SK-N-SH treated with all-trans-retinoic acid at 6 μM for 48 hours (cell line): ENCODE data around the gene XCR1.

ENCODE experiments used
- ARNTL ChIP-seq: fragments of 450-650 bp; formaldehyde crosslinking; IDR thresholded peaks from 2 replicates; pipeline ENCODE4 v1.5.0; 2020; ENCODE audit warnings: low read depth, mild to moderate bottlenecking, moderate library complexity, borderline replicate concordance
- ZFP30 ChIP-seq: fragments of 450-650 bp; formaldehyde crosslinking; IDR thresholded peaks from 2 replicates; pipeline ENCODE4 v1.5.0; 2022; ENCODE audit warnings: mild to moderate bottlenecking, moderate library complexity
- ZNF565 ChIP-seq: fragments of 450-650 bp; formaldehyde crosslinking; conservative IDR thresholded peaks from 2 replicates; pipeline ENCODE4 v1.5.0; 2020; ENCODE audit warnings: low read depth, mild to moderate bottlenecking, moderate library complexity
- TF ChIP-seq, protein P1 (sequence below): fragments of 250-450 bp; sonication (Bioruptor Pico); IDR thresholded peaks from 2 replicates; pipeline ENCODE4 v1.8.0; 2020; ENCODE audit warnings: mild to moderate bottlenecking, moderate library complexity, borderline replicate concordance

DNA sequence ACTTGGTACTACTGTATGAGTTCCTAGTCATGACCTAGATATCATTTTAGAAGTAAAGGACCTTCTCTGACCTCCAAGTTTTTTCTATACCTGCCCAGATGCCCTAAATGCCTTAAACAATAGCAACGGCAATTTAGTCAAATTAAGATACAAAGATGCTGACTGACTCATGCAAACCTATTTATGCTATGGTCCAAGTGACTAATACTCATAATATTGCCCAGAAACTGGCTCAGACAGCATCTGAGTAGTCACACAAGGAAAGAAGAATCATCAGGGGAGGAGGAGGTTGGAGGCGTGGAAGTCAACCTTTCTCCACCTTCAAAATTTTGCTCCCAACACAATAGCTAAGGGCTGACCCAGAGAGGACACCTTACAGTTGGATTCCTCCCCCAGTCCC is 38.5 kb downstream of the XCR1 start:
- TF ChIP-seq ZFP30 (no peak), ARNTL (CRISPR knock-in tag) (no peak), ZNF565 (no peak)
- TF ChIP-seq, protein P1, sequence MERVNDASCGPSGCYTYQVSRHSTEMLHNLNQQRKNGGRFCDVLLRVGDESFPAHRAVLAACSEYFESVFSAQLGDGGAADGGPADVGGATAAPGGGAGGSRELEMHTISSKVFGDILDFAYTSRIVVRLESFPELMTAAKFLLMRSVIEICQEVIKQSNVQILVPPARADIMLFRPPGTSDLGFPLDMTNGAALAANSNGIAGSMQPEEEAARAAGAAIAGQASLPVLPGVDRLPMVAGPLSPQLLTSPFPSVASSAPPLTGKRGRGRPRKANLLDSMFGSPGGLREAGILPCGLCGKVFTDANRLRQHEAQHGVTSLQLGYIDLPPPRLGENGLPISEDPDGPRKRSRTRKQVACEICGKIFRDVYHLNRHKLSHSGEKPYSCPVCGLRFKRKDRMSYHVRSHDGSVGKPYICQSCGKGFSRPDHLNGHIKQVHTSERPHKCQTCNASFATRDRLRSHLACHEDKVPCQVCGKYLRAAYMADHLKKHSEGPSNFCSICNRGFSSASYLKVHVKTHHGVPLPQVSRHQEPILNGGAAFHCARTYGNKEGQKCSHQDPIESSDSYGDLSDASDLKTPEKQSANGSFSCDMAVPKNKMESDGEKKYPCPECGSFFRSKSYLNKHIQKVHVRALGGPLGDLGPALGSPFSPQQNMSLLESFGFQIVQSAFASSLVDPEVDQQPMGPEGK (CRISPR knock-in tag): no peak
